ENCODE measurements around the gene SPRED2.

The SPRED2 gene

DNA sequence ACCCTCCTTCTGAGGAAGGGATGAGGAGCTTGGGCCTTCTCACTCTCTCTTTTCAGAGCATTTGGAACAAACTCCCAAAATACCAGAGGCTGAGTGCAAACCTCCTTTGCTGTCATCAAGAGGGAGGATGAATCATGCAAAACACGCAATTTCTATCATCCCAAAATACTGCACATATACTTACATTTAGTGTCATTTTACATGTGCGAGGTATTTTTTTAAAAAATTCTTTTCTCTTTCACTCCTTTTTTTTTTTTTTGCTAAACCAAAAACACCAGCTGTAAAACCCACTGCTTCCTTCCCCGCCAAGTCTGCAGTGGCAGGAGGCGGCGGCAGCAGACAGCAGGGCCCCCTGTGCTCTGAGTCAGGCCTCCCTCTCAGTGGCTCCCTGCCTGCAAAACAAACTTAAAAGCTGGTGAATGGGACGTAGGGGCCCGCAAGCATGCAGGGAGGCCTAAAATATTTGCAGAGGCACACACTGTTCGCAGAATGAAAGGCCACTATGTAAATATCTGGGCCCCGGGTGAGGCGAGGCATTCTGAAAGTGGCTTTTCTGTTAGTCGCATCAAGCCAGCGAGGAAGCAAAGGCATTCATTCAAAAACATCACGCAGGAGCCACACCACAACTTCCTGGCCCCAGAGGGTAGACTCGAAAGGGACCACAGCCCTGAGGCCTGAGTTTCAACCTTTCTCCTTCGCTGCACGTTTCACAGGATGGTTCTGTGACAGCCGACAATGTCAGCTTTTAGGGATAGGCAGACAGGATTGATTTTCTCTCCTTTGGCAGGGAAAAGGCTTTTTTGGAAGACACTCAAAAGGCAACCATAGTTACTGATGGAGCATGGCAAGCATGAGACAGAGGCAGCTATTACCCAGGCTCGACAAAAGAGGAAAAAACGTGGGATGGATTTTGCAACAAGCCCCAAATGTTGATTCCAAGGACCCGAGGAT is 131.4 kb downstream of the SPRED2 start:
- peak; percentile 52 for DNase-seq

DNA sequence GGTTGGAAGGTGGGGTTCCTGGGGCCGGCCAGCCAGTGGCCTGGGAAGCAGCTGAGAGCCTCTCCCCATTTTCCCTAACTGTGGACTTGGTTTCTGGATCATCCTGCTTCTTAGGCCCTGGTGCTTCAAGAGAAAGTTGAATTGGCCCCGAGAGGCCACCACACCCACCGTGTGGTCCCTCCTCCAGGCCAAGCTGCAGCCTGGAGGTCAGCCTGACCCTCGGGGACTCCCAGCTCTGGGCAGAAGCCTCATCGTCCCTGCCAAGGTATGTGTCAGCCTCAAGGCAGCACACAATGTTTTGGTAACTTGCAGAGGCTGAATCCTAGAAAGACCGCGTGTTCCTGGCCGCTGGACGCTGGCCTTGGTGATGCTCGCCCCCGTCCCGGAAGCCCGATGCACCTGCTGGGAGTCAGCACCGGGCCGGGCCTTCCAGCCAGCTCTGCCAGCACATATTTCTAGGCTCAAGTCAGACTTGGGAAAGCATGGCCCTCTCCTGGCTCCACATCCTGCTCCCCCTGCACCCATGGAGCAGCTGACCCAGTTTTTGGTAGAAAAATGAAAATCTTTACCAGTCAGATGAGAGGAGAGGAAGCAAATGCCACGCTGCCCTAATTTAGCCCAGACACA is 132.2 kb downstream of the SPRED2 start:
- no peak for DNase-seq

DNA sequence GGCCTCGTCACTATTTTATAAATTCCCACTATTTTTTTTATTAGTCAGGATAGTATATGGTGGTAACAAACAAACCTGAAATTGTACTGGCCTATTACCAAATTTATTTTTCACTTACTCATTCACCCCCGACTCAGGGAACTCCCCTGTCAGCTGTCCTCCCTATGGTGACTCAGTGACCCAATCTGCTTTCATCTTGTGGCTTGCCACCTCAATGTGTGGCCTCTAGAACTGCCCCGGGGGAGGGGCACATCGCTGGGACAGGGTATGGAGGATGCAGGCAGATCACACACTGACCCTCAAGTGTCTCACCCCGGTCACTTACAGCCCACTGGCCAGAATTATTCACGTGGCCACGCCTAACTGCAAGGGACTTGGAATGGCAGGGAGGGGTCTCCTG is 133.2 kb downstream of the SPRED2 start:
- peak; percentile 51 for DNase-seq

DNA sequence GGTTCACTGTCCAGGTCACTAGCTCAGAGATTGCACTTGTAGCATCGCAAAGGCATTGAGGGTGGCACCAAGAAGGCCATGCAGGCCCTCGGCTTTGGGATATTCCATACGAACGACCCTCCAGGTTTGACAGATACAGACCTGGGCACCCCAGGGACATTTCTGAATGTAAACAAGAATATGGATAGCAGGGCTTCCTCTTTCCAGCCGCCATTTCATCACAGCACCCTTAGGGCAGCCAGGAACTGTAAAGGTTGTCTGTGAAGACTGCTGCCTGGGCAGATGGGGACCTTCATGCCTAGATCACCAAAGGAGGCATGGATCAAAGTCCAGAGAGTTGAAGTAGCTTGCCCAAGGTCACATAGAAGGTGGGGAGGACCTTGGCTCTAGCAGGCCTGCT is 134.3 kb downstream of the SPRED2 start:
- no peak for DNase-seq

DNA sequence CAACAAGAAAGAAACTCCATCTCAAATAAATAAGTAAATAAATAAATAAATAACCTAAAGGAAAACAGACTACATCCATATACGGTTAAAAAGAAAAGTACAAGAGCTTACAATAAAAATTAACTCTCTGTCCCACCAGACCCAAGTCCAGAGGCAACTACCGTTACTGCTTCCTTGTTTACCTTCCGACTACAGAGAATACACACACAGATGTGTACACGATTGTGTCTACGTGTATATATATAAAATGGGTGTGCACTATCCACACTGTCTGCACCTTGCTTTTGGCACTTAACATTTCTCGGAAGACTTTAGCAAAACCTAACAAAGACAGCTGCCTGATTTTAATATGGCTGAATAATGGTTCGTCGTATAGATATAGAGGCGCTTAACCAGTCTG is 134.9 kb downstream of the SPRED2 start:
- DNase-seq = no peak

DNA sequence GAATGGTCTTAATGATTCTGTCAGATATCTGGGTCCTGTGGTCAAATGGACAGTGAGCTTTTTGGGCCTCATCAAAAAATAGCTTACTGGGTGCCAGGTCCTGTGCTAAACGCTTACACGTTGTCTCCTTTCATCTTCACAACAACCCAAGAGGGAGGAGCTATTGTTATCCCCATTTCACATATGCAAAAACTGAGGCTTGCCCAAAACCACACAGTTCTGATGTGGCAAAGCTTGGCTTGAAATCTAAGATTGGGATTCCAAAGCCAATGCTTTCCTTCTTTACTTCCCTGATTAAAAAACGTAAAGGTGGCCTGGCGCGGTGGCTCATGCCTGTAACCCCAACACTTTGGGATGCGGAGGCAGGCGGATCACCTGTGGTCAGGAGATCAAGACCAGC is 135.4 kb downstream of the SPRED2 start:
- peak; percentile 25 for DNase-seq

DNA sequence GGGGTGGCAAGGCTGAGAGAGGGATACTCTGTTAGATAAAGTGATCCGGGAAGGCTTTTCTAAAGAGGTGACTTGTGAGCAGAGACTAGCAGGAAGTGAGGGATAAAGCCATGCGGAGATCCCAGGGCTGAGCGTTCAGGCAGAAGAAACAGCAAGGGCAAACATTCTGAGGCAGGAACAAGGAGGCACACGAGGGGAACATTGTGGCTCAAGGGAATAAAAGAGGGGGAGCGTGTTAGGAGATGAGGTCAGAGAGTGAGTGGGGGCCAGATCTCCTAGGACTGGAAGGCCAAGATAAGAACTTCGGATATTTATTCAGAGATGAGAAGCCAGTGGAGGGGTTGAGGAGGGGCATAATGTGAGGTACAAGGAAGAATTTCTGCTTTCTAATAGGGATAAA is 137.7 kb downstream of the SPRED2 start:
- peak; percentile 15 for DNase-seq

DNA sequence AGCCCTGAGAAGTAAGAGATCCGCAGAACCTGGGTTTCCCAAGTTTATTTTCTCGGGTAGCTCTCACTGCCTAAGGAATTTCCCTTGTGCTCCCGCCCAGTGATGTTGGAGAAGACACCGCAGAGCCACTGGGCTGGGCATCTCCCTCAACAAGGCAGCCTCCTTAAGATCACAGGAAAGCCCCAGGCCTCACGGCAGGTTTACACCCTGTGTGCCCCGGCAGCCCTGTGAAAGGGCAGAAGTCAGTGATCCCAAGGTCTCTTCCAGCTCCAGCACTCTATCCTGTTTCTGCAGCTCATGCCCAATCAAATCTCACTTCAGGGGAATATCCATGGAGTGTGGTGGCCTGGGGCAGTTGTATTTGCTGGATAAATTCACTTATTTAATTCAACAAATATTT is 138.3 kb downstream of the SPRED2 start:
- no peak for DNase-seq

DNA sequence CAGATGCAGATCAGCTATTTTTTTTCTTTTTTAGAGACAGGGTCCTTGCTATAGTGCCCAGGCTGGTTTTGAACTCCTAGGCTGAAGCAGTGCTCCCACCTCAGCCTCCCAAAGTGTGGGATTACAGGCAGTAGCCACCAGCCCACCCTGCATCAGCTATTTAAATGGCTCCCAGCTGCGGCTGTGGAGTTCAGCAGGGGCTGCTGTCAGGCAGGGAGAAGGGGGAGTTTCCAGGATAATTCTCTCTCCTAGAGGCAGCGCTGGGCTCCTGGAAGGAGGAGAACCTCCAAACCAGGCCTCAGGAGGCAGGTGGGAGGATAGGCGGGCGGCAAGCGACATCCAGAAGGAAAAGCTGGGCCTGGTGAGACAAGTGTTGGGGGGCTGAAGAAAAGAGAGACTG is 139.0 kb downstream of the SPRED2 start:
- DNase-seq = no peak

DNA sequence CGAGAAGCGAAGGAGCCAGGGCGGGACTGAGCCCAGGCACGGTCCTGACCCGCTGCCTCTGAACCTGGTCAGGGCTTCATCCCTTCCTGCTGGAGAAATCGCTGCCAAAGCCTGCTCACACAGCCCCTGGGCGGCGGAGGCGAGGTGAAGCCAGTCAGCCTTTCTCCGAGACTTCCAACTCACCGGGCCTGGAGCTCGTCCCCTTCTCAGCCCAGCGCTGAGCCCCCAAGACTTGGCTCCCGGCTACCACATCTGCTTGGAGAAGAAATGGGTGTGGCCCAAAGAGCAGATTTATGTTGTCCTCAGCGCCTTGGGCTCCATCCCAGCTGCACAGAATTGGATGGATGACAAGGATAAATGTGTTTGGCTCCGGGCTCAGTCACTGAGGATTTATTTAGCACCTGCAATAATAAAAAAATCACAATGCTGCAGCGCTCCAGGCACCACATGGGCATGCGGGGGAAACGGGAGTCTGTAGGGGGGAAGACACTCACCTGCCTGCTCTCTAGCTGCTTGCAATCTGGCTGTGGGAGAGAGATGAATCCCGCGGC is 139.9 kb downstream of the SPRED2 start:
- DNase-seq = no peak

DNA sequence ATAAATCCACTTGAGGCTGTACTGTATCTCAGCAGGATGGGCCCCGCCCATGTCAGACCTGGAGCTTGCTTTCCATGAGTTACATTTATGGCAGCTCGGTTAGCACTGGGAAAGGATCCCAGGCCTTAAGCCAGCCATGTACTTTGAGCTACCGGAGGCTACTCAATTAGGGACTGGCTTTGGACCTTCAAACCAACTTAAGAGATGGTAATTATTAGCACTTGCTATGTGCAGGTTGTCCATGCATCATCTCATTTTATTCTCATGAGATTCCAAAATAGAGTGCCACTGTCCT is 140.3 kb downstream of the SPRED2 start:
- DNase-seq = no peak

DNA sequence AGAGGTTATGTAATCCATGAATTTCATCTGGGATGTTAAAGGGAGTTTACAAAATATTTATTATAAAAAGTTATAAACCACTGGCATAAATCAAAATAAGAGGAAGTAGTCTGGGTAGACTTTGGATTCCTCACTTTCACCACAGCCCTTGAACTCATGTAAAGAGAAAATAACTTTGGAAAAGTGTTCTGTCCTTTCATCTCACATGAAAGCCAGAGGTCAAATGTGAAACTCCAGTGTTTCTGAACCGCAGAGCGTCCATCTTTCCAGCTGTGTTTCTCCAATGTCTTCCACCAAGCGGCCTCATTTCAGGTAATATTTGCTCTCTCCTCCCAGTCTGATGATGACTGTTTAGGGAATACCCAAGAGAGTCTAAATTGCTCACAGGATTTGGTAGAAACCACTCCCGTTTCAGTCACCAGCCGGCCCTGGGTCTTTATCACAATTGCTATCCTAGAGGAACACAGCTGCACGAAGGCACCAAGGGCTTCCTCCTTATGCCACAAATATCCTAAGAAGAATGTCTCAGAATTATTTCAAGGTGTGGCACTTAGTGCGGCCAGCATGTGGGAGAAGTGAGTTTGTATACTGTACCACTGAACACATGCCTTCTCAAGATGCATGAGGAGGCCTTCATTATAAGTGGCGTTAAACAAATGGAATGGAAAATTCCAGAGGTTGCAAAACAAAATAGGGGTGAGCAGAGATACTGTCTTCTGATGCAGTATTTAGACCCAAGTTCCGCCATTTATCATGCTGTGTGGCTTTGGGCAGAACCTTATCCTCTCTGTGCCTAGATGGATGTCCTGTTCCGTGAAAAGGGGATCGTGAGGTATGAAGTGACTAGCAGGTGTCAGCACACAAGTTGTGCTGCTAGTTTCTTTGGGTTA is 140.9 kb downstream of the SPRED2 start:
- DNase-seq = no peak

DNA sequence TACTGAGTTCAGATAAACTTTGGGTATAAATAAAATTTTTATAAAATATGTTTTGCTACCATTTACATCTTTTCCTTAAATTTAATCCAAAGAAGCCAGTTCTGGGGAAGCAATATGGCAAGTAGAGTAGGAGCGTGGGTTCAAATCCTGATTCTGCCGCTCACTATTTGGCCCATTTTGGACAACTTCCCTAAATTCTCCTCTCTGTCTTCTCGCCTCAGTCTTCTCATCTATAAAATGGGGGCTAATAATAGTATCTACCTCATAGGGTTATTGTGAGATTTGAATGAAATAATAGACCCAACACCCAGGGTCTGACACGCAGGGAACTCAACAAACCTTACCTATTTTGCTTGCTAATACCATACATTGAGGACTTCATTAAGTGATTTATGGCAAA is 145.0 kb downstream of the SPRED2 start:
- no peak for DNase-seq

DNA sequence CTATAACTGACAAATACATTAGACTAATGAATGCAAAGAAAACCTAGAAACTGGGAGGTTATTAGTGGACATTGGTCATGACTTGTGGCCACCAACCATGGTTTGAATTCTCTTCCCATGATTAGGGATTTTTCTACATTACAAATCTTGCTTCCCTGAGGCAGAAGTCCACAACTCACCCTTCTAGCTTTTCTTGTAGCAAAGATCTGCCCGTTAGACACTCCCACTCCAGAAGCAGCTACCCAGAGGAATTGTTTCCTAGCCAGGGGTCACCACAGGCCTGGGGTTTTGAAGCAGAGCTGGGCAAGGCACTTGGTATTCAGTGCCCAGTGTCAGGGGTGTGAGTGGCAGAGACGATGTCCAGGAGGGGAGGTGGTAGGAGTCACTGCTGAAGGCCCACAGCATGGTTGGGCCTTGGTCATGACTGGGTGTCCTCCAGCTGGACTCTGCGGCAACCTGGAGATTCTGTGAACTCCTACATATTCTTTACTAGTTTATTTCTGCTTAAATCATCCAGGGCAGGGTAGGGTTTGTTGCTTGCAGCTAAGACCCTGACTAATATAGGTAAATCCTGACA is 149.8 kb downstream of the SPRED2 start:
- no peak for DNase-seq

DNA sequence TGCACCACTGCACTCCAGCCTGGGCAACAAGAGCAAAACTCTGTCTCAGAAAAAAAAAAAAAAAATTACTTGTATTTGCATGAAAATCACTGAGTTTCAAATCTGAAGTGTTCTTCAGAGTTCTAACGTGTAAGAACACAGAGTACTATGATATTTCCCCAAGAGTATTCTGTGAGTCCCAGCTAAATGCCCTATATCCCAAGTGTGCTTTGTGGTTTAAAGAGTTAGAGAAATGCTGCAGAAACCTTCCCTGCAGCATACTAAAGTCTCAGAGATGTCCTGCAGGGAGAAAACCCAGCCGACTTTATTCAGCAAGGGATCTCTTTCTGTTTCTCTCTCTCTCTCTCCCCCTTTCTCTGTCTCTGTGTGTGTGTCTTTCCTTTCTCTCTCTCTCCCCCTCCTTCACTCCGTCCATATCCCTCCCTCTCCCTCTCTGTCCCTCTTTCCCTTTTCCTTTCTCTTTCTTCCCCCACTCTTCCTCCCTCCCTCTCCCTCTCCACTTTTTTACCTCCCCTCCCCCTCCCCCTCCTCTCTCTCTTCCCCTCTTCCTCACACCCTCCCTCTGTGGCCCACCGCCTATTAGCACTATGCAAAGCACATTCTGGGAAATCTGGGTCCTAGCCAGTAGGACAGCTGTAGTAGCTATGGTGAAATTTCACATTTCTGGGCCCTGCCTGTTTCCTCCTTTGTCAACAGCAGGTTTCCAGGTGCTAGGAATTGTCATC is 150.6 kb downstream of the SPRED2 start:
- DNase-seq = no peak

DNA sequence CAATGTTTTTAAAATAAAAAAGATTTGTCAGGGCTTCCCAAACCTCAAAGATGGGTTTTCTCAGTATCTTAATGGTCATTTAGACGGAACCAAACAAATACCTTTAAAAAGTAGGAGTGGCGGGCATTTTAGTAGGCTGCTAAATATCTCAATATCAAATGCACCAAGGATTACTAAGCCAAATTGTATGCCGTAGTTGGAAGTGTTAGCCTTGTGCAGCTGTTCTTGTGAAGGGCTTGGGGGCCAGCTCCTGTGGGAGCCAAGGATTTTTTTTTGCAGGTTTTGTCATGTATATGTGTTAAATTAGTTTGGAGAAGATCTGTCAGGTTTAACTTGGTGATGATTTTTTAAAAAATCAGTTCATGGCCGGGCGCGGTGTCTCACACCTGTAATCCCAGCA is 152.6 kb downstream of the SPRED2 start:
- DNase-seq = no peak

DNA sequence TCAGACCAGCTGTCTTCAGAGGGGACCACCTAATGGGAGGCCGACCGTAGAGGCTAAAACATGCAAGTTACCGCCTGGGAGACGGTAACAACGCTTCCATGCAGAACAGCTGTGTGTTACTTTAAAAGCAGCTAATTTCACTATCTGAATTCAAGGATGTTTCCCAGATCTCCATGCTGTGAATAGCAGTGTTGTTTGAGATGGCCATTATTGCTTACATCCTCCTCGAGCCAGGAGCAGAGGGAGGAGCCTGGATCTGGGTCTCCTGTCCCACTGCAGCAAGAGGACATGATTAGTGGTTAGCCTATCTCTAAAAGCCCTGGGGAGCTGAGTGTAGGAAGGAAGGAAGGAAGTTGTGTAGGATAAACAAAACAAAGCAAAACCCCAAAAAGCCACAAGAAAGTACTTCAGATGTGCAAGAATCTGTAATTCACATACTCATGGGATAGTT is 153.8 kb downstream of the SPRED2 start:
- peak; percentile 25 for DNase-seq

DNA sequence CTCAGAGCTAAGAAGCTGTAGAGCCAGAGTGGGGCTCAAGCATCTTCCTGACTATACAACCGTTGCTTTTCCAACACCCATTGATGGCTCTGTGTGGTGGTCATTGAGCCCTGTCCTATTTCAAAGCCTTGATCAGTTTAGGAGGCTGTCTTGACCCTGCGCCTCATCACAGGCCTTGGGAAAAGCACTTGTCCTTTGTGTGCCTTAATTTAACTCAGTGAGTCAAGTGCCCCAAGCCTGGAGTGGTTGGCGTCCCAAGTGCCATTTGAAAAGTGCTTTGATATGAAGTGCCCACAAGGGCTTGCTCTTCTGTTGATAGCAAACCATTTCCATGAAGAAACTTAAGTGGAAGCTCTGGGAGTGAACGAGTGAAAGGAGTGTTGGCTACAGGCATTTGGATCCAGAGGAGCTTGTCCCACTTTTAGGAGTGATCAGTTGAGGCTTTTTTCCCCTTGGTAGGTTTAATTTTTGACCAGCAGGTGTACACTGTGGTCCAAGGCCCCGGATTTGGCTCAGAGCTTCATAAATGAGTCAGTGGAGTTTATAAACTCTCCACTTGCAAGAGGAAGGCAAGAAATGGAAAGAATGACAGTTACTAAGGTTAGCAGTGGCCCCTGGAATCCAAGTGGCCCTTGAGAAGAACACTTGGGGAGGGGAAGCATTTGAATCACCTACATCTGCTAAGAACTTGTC is 154.5 kb downstream of the SPRED2 start:
- no peak for DNase-seq

DNA sequence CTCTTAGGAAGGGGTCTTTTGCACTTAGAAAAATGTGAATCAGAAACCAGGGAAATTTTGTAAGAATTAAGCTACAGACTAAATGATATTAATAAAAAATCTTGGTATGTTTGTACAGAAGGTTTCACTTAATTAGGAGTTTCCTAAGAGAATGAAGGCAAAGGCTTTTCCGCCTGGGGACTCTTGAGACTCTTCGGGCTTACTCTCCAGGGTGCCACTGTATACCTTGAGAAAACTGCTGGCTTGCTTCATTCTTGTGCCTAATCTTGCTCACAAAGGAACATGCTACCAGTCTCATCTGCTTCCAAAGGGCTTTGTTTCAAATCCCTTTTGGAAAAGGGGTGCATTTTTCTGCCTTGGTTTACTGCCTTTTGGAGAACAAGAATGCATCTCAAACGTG is 155.3 kb downstream of the SPRED2 start:
- no peak for DNase-seq

DNA sequence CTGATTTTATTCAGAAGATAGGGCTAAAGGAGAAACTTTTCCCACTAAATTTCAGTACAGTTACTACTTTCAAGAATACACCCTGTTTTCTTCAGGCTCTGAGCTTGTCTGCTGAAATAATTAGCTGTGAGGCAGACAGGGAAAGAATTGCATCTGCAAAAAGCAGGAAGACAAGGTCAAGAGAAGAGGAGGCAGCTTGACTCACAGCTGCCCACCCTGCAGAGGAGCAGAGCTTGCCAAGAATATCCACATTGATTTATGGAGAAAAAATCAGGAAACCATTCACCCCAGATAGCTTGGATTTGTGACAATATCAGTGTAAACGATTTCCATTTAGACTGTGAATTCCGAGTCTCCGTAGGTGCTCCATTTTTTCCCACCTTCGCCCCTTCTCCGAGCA is 155.8 kb downstream of the SPRED2 start:
- DNase-seq = no peak

DNA sequence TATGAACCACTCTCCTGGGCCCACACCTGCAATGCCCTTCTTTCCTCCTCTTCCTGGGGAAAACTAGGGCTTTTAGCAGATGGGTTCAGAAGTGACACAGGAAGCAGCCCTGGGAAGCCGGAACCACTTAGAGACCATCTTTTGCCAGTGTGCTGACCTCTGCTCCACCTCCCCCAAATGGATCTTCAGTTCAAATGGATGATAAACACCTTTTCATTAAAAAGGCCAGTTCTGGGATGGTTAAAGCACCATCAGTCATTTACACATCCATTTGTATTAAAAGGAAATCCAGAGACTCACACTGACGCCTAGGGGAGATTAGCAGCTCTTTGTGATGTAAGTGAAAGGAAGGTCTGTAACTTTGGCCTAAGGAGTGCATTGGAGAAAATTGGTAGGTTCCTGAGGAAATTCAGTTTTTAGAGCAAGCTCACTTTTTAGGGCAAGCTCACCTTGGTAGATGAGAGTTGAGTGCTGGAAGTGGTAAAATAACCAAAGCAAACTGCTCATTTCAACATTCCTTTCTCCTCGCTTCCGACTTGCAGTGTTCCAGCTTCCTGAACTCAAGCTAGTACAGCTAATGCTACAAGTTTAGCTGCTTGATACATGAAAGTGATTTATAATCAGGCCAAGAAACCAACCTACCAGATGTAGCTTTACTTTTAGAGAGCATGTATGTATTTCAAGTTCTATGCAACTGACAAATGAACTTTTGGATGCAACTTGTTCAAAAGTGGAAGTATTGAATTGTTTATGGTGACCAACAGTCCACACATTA is 157.1 kb downstream of the SPRED2 start:
- DNase-seq = no peak

Data from hematopoietic multipotent progenitor cell treated with erythropoietin and hydrocortisone succinate and interleukin-3 and kit ligand, for 6 days (in vitro differentiated cells).